GM18511 (cell line): ENCODE results near the gene STARD5.

Source experiments
- ATAC-seq: cut with Tn5 transposase; IDR thresholded peaks from one replicate; pipeline ENCODE4 v1.9.1; 2021; ENCODE audit warnings: mild to moderate bottlenecking, moderate library complexity; ENCODE audit not compliant: unreplicated experiment

The STARD5 gene

DNA sequence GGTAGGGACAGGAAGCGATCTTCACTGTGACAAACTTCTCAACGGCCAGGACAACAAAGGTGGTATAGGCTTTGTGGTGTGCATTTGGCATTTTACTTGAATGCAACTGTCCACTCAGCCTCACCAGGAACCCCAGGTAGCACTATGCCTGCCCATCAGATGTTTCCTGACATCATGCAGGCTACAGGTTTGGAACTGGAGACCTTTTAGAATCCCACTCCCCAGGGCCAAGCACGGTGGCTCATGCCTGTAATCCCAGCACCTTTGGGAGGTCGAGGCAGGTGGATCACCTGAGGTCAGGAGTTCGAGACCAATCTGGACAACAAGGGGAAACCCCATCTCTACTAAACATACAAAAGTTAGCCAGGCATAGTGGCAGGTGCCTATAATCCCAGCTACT is 9.6 kb downstream of the STARD5 start:
- no peak for ATAC-seq

DNA sequence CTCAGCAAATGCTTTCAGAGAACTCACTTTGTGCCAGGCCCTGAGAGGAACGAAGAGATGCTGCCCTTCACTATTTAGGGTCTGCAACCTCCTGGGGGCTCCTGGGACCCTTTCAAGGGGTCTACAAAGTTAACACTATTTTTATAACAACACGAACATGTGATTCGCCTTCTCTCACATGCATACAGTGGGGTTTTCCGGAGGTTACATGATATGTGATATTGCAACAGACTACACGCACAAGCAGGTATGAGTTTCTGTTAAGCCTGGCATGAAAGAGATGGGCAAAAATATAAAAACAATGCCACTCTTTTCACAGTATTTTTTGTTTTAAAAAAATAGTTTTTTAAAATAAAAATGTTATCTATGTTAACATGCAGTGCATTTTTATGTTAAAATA is 10.3 kb downstream of the STARD5 start:
- ATAC-seq: no peak

DNA sequence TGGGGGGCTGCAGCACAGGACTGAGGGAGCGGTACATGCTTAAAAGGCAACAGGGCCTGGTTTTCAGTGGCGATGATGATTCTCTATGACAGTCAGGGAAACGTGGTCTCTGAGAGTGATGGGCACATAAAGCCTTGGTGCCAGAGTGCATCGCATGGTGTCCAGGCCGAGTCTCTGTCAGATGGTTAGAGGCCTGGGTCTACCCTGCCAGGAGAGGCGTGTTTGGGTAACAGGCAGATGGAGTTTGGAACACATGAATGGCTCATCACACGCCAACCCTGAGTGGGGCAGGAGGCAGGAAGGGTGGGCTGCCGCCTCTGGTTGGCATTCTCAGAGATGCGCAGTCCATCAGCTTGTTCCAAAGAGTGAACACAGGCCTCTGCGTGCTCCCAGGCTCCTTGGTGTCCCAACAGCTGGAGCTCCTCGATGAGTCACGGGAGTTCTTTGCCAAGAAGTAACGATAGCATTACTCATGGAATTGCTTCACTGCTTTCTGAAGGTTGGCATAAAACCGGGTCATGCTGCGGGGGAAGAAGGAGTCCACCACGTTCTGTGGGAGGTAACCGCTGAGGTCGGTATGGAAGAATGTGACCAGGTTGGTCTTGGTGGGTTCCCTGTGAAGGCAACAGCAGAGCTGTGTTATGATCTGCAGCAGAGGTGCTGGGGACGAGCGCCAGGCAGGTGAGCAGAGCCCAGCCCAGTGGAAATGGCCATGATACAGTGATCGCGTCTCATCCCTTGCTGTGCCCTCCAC is 11.0 kb downstream of the STARD5 start:
- ATAC-seq: no peak

DNA sequence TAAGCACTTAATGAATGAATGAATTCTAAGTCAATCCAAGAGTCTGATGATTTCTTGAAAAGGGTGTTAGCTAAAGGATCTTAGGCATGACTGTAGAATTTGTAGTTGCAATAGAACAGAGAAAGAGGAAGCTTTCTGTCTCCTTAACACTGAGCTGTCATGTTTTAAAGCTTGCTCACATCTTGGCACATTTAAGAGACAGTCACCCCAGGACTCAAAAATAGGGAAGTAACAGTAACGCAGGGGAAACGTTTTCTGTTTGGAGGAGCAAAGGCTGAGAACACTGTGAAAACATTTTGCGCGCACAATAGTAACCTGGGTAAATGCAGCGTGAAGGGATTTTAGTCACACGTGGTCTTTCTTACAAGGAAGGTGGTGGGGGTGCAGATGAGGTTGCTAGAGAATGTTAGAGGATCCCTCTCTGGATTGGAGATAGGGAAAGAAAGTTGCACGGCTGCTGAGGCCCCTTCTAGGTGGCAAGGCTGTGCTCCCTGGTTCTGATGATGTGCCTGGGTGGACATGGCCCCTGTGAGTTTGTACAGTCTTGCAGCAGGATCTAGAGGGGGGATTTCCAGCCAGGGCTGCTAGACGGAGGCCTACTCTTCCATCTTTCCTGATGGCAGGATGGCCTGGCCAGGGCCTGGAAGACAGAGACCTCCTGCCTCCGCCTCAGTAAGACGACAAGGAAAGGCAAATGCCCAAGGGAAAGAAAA is 12.0 kb downstream of the STARD5 start:
- peak; percentile 63 for ATAC-seq

DNA sequence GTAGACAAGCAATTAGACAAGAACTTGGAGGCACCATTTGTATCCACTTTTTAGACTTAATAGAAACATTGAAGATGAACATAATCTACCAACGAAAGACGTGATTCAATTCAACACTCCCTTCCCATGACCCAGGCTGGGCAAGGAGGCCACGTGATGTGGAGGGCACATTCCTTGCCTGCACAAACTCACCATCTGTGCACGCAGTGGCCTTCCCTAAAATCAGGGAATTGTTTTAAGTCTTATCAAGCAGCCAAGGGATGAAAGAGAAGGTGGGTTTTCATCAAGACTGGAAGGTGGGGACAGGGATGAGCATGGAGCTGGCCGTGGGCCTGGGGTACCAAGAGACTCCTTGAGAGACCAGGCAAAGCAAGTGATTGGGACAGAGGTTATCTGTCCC is 13.5 kb downstream of the STARD5 start:
- ATAC-seq: no peak

DNA sequence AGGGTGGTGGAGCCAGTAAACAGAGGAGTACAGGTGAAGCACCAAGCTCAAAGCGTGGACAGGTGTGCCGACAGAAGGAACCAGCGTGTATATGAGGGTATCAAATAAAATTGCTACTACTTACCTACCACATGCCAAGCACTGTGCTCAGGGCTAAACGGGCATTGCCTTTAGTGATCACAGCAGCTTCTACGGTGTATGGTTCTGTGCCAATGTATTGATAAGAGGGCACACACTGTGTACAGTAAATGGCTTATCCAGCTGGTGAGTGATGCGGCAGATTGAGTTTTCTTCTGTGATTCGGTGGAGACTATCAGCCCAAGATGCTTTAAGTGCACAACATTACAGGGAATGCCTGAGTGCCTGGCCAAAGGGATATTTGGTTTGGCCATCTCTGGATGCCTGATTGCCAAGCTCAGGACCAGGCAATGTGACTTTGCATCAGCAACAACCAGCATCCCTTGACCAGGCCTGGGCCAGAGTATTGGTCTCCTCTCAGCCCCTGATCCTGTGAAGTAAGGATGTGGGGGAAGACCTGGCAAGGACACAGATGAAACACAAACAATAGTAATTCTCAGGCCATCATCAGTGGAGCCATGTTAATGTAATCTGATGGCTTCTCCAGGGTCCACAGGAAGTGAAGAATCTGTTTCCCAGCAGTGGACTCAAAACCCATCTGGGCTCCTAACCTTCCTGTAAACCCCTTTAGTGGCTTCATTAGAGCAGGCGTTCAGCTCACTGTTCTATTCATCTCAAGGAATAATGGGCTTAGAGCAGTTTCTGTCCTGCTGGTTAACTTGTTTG is 14.1 kb downstream of the STARD5 start:
- ATAC-seq: no peak

DNA sequence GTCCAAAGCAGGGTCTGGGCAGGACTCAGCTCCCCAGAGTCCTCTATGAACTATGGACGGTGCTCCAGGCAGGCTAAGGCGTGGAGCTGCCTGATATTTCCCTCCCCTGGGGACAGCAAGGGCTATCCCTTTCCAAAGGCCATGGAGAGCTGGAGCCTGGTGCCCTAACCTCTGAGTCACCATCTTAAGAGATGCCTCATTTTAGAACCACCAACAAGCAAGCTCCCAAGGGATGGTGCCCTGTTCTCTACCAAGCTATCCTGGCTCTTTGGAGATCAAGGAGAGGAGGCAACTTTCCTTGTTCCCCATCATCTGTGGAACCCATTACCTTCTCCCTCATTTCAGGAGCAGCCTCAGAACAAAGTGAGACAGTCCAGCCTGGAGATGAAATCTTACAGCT is 15.7 kb downstream of the STARD5 start:
- no peak for ATAC-seq

DNA sequence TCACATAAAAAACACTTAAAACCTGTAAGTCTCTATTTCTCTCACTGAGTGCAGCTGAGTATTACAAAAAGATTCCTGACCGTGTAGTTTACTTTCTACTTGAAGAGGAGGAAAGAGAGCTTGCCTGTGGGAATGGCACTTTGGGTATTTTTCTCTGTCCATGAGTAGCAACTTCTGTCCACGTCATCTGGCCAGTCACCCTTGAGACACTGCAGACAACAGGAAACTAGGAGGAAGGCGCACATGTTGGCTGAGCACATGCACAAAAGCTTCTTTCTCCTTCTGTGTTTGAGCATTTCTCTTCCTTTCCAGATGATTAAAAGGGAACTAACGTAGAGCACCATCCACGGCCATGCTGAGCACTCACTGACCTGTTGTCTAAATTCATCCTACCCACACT is 19.7 kb downstream of the STARD5 start:
- no peak for ATAC-seq

DNA sequence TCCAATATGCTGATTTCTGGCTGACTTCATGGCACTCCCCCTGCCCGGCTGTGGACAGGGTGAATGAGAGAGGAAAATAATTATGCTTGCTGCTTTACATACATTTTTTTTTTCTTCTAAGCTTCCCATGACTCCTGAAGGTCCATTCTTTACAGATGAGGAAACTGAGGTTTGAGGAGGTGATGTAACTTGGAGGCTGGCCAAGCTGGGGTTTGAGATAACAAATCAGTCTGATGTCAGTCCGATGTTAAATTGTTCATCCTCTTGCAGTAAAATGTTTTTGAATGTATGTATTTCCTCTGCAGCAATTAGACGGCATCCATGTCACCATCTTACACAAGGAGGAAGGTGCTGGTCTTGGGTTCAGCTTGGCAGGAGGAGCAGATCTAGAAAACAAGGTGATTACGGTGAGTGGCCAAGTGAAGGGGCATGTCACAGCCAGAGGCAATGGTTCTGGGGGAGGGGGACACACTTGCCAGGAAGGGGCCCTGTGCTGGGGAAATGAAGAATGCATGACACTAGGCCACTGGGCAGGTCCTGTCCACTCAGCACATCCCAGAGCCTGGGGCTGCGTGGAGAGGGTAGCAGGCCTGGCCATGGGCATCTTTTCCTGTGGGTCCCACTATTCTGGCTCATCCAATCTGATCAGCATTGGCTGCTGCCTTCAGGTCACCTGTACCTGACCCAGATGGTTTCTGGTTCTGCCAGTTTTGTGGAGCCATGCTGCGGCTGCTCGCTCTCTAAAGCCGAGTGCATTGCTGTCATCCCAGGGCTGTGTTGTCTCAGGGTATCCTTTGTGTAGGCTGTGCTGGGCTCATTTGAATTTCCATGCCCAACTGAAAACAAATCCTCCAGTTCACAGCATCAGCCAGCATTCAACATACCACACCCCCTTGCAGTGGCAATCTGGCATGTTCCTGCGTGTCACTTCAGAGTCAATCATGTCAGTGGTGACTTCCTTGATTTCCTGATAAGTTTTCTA is 20.4 kb downstream of the STARD5 start:
- no peak for ATAC-seq

DNA sequence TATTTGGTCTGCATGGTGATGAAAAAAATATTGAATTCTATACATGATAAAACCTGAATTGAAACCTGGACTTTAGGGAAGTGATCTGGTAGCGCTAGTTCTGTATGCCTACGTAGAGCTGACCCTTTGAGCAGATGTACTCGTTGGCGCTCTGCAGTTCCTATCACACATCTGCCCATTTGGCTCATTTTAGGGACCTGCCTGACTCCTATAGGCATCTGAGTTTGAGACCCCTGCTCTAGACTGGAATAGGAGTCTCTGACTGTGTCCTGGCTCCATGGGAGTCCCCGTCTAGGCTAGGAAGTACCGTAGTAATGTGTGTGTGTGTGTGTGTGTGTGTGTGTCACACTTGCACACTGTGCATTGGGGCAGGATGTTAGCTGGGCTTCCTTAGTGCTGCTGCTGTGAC is 21.2 kb downstream of the STARD5 start:
- peak; percentile 21 for ATAC-seq

DNA sequence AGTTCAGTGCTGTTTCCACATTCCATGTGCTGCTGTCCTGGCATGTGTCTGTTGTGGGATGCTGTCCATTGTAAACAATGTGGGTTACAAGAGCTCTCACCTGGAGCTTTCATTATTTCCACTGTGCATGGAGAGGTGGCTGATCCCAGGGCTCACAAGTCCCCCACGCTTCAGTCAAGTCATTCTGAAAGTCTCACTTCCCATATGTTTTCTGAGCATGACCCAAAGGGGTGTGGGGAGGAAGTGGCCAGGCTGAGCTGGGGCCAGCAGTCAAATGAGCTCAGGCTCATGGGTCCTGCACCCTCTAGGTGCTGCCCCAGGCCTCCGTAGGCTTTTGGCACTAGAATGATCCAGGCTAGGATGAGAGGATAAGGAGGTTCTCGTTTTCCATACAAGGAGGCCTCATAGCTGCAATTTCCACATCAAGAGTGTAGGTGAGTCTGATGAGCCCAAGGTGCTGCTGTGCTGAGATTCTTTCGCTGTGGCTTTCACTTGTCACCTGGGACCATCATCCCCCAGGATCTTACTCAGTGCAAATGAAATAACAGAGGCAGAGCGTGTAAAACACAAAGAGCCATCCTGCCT is 22.0 kb downstream of the STARD5 start:
- ATAC-seq: peak; percentile 79

DNA sequence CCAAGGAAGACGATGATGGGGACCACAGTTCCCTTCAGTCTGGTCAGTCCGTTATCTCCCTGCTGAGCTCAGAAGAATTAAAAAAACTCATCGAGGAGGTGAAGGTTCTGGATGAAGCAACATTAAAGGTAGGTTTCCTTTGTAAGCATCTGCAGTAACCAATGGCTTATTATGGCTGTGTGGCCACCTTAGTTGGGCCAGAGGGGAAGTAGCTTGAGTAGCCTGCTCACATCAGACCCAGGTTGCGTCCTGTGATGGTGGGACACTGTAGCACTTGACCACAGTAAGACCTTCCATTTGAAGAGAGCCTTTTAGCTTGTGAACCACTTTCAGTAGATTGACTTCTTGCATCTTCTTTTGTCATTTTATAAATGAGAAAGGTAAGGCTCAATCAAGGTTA is 22.6 kb downstream of the STARD5 start:
- peak; percentile 25 for ATAC-seq

DNA sequence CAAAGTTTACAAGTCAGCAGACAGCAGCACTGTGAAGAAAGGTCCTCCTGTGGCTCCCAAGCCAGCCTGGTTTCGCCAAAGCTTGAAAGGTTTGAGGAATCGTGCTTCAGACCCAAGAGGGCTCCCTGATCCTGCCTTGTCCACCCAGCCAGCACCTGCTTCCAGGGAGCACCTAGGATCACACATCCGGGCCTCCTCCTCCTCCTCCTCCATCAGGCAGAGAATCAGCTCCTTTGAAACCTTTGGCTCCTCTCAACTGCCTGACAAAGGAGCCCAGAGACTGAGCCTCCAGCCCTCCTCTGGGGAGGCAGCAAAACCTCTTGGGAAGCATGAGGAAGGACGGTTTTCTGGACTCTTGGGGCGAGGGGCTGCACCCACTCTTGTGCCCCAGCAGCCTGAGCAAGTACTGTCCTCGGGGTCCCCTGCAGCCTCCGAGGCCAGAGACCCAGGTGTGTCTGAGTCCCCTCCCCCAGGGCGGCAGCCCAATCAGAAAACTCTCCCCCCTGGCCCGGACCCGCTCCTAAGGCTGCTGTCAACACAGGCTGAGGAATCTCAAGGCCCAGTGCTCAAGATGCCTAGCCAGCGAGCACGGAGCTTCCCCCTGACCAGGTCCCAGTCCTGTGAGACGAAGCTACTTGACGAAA is 24.2 kb downstream of the STARD5 start:
- no peak for ATAC-seq

DNA sequence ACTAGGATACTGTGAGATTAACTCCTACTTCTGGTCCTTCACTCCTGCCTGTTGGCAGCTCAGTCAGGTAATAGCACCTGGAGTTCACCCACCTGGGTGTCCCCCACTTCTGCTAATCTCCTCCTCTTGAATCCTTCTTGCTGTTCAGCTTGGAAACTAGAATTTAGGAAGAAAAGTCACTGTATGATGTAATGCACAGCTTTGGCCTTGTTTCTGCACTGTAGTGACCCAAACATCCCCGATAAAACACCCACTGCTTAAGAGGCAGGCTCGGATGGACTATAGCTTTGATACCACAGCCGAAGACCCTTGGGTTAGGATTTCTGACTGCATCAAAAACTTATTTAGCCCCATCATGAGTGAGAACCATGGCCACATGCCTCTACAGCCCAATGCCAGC is 24.8 kb downstream of the STARD5 start:
- ATAC-seq: no peak

DNA sequence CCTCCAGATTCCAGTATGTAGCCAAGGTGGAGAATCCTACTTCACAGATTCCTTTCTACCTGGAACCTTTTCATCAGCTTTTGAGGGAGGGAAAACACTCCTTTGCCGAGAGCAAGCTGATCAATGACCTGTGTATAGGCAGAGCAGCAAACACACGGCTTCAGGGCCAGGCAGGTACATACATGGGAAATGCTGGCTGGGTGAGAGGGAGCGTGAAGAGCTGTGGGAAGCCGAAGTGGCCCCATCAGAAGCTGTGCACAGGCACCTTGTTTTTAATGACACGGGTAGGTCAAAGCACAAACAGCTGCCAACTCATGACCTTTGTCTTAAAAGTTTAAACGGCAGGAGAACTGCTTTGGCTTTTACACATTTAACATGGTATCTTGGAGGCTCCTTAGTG is 25.3 kb downstream of the STARD5 start:
- no peak for ATAC-seq

DNA sequence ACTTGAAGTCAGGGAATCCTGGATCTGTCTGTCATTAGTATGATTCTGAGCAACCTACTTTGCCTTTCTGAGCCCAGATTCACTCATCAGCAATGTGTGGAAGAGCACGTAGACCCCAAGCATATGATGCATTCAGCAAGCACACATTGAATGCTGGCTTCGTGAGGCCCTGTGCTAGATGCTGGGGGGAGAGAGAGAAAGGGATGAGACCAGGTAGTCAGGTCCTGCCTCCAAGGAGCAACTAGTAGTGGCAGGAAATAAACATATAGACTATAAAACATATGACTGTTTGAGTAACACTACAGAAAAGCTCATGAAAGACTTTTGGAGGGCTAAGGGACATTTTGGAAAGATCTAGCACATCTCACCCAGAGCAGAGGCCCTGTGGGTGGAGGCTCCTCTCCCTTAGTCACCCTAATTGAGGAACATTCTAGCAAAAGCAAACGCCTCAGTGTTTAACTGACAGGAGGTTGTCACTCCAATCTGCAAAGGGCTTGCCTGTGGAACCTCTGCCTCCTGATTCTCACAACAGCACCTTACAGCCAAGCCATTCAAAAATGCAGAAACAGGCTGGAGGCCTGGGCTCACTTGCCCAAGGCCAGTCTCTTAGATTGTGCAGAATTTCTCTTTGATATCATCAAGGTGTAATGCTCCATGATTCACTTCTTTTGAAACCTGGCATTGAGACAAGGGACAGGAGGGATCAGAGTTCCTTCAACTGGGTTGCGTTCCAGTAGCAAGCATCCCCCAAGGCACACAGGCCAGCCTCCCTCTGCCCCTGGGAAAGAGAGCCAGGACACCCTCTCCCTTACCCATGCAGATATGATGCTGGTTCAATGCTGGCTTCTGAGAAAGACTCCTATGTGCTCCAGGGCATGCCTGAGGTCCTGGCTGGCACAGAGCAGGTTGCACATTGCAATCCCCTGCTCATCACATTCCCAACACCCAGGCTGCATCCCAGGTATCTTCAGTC is 26.1 kb downstream of the STARD5 start:
- no peak for ATAC-seq

DNA sequence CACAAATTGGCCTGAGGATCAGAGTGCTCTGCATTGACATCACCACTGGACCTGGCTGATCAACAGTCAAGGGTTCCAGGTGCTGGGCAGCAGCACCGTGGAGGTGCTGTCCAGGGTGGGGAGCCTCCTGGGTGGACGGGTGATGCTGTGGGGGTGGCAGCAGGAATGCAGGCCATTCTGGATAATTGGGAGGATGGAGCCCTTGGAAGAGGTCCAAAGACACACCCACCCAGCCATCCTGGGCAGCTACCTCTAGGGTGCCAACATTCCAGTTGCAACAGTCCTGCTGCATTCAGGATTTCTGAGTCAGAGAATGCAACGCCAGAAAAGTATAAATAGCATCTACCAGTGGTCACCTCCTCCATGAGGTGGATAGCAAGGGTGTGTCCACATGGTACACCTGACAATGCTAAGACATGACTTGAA is 26.8 kb downstream of the STARD5 start:
- no peak for ATAC-seq

DNA sequence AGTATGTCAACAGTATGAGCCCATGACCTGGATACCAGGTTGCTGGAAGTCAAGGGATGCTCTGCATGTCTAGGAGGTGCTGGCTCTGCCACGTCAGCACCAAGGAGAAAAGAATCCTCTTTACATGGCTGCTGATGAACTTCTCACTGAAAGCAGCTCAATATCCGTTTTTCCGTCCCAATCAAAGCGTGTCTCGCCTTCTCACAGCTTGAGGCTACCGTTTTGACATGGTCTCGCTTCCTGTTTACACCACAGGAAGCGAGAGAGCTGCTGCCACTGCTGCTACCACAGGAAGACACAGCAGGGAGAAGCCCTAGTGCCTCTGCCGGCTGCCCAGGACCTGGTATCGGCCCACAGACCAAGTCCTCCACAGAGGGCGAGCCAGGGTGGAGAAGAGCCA is 27.3 kb downstream of the STARD5 start:
- peak; percentile 39 for ATAC-seq

DNA sequence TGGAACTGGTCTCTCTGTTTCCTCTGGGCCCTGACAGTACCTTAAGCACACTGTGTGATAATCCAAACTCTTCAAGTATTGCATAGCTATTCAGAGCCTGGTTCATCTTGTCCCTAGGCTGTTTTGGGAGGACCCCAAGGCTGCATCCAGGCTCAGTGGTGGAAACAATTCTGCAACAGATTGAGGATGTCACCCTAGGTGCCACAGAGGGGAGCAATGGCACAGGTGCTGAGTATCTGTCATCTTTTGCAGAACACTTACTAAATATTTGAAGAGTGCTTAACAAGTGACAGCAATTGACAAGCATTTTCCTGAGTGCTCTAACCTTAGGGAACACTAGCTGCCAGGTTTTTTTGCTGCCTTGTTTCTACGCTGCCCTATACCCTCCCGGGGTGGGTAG is 27.8 kb downstream of the STARD5 start:
- ATAC-seq: no peak
